Measurements from ENCODE around the gene DTX3L. TPM values are rescaled to one million over a fixed set of nuclear protein-coding genes. Genes with fewer than 3 reads are reported as not detected.
A peak's percentile ranks its signal among the peaks of the same experiment; 100 is the strongest.

The DTX3L gene
- total and polyA plus RNA-seq, 2 of the 13 experiments (the other 11 are each of a cell fraction or from before 2014, with no cell fraction given): 2.5 to 10.9 TPM

DNA sequence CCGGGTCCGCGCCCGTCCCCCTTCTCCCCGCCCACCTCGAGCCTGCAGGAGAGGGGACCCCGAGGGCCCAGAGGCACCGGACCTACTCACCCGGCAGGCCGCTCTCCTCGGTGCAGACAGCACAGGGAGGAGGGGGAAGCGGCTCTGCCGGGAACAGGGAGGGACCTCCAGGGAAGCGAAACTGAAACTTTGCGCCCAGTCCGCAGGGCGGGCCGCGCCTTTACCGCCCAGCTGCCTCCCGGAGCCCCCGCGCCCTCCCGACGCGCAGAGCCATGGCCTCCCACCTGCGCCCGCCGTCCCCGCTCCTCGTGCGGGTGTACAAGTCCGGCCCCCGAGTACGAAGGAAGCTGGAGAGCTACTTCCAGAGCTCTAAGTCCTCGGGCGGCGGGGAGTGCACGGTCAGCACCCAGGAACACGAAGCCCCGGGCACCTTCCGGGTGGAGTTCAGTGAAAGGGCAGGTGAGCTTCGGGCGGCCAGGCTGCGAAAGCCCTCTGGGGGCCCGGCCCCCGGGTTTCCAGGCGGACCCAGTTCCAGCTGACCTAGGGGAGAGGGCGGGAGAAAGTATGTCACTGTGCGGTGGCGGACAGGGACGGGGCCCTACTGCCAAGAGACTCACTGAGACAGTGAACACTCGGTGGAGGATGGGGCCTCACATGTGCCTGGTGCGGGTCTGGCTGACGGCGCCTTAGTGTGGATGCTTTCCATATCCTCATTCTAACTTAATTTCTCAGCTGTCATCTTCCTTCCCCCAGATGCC lies at the start of gene DTX3L, which contains the start of gene PARP9 (continued):
- TF ChIP-seq ZNF33A (CRISPR knock-in tag; IDR thresholded peaks at IDR 0.05; ENCODE audit: borderline replicate concordance): no peak
- peak; percentile 10 for TF ChIP-seq FOXA3 (CRISPR knock-in tag; IDR thresholded peaks at IDR 0.05)
- TF ChIP-seq PITX1 (CRISPR knock-in tag; IDR thresholded peaks at IDR 0.05): no peak
- TF ChIP-seq SP140L (CRISPR knock-in tag; IDR thresholded peaks at IDR 0.05; ENCODE audit: borderline replicate concordance): no peak
- peak; percentile 98 for TF ChIP-seq KMT2A (CRISPR knock-in tag; IDR thresholded peaks at IDR 0.05)
- TF ChIP-seq PRDM4 (CRISPR knock-in tag; IDR thresholded peaks at IDR 0.05; ENCODE audit: borderline replicate concordance): no peak
- TF ChIP-seq MED1 (CRISPR knock-in tag; IDR thresholded peaks at IDR 0.05): peak; percentile 31; the same call in 1 of the 2 replicates
- no peak for TF ChIP-seq ONECUT2 (CRISPR knock-in tag; IDR thresholded peaks at IDR 0.05)
- no peak for TF ChIP-seq ZBTB20 (CRISPR knock-in tag; IDR thresholded peaks at IDR 0.05; ENCODE audit: borderline replicate concordance, low read depth)
- peak; percentile 64 for TF ChIP-seq SATB2 (CRISPR knock-in tag; IDR thresholded peaks at IDR 0.05)
- TF ChIP-seq, protein P1, sequence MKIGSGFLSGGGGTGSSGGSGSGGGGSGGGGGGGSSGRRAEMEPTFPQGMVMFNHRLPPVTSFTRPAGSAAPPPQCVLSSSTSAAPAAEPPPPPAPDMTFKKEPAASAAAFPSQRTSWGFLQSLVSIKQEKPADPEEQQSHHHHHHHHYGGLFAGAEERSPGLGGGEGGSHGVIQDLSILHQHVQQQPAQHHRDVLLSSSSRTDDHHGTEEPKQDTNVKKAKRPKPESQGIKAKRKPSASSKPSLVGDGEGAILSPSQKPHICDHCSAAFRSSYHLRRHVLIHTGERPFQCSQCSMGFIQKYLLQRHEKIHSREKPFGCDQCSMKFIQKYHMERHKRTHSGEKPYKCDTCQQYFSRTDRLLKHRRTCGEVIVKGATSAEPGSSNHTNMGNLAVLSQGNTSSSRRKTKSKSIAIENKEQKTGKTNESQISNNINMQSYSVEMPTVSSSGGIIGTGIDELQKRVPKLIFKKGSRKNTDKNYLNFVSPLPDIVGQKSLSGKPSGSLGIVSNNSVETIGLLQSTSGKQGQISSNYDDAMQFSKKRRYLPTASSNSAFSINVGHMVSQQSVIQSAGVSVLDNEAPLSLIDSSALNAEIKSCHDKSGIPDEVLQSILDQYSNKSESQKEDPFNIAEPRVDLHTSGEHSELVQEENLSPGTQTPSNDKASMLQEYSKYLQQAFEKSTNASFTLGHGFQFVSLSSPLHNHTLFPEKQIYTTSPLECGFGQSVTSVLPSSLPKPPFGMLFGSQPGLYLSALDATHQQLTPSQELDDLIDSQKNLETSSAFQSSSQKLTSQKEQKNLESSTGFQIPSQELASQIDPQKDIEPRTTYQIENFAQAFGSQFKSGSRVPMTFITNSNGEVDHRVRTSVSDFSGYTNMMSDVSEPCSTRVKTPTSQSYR (CRISPR knock-in tag; IDR thresholded peaks at IDR 0.05; ENCODE audit: borderline replicate concordance): peak; percentile 81
- TF ChIP-seq IRF1 (CRISPR knock-in tag; IDR thresholded peaks at IDR 0.05; ENCODE audit: low read depth): peak; percentile 99
- TF ChIP-seq KDM1A (CRISPR knock-in tag; IDR thresholded peaks at IDR 0.05): no peak
- TF ChIP-seq ZNF577 (CRISPR knock-in tag; IDR thresholded peaks at IDR 0.05; ENCODE audit: borderline replicate concordance, low read depth): peak; percentile 40; the same call in 1 of the 2 replicates
- 0 out of 2 replicates have a peak, but pooled peaks have one; percentile 63 for TF ChIP-seq ZNF510 (CRISPR knock-in tag; IDR thresholded peaks at IDR 0.05; ENCODE audit: low read depth)
- peak; percentile 87 for TF ChIP-seq ZNF547 (CRISPR knock-in tag; IDR thresholded peaks at IDR 0.05)
- TF ChIP-seq SUZ12 (IDR thresholded peaks at IDR 0.05; ENCODE audit: low read depth, low read length): no peak
- TF ChIP-seq ISL2 (CRISPR knock-in tag; IDR thresholded peaks at IDR 0.05): peak; percentile 71; the same call in 1 of the 2 replicates
- TF ChIP-seq HMG20B (CRISPR knock-in tag; conservative IDR thresholded peaks at IDR 0.05): no peak
- no peak for TF ChIP-seq SRSF9 (IDR thresholded peaks at IDR 0.05; ENCODE audit: borderline replicate concordance, insufficient read depth, low read depth, low read length, poor library complexity, severe bottlenecking)
- TF ChIP-seq, protein P2, sequence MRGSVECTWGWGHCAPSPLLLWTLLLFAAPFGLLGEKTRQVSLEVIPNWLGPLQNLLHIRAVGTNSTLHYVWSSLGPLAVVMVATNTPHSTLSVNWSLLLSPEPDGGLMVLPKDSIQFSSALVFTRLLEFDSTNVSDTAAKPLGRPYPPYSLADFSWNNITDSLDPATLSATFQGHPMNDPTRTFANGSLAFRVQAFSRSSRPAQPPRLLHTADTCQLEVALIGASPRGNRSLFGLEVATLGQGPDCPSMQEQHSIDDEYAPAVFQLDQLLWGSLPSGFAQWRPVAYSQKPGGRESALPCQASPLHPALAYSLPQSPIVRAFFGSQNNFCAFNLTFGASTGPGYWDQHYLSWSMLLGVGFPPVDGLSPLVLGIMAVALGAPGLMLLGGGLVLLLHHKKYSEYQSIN (CRISPR knock-in tag; IDR thresholded peaks at IDR 0.05; ENCODE audit: borderline replicate concordance): no peak
- peak; percentile 62 for TF ChIP-seq DR1 (CRISPR knock-in tag; IDR thresholded peaks at IDR 0.05)
- TF ChIP-seq KLF12 (CRISPR knock-in tag; IDR thresholded peaks at IDR 0.05; ENCODE audit: borderline replicate concordance): no peak; the same call in 1 of the 2 replicates

All from HepG2 (cell line).